GM18517 (cell line): Measurements from ENCODE around the gene JARID2.

ENCODE experiments used
- ATAC-seq: cut with Tn5 transposase; IDR thresholded peaks from one replicate; pipeline ENCODE4 v1.9.1; 2021; ENCODE audit warnings: mild to moderate bottlenecking, moderate library complexity; ENCODE audit not compliant: unreplicated experiment

The JARID2 gene

GRCh38 chr6:15368186-15368585 is 122.3 kb downstream of the JARID2 start:
- ATAC-seq: no peak

GRCh38 chr6:15368873-15369272 is 123.0 kb downstream of the JARID2 start:
- no peak for ATAC-seq

GRCh38 chr6:15369838-15370237 is 124.0 kb downstream of the JARID2 start:
- no peak for ATAC-seq

GRCh38 chr6:15370733-15371671 is 125.1 kb downstream of the JARID2 start:
- no peak for ATAC-seq

DNA sequence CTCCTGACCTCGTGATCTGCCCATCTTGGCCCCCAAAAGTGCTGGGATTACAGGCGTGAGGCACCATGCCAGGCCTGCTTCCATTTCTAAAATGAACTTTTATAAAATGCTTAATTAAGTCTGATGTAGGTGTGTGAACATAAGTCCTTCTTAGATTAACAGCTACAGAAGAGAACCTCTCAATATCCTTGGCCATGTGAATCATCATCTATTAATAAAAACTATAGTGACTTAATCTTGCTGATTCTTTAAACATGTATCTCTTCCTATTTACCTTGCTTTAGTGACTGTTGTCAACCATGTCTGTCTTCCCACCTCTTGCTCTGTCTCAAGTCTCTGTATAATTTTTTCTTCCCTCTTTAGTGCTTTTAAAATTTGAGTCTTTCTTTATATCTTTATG is 127.1 kb downstream of the JARID2 start:
- no peak for ATAC-seq

DNA sequence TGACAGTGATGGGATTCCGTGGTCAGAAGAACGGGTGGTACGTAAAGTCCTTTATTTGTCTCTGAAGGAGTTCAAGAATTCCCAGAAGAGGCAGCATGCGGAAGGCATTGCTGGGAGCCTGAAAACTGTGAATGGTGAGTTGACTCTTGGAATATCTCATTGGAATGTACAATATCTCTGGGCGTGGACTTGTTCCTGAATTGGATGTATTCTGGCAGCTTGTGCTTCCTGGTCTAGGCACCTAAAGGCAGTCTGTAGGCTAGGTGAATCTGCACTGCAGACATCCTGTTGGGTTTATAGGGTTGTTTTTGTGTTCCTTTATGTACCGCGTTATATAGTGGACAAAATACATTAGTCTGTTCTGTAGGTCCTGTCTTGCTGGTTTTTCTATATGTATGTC is 128.2 kb downstream of the JARID2 start:
- ATAC-seq: no peak

DNA sequence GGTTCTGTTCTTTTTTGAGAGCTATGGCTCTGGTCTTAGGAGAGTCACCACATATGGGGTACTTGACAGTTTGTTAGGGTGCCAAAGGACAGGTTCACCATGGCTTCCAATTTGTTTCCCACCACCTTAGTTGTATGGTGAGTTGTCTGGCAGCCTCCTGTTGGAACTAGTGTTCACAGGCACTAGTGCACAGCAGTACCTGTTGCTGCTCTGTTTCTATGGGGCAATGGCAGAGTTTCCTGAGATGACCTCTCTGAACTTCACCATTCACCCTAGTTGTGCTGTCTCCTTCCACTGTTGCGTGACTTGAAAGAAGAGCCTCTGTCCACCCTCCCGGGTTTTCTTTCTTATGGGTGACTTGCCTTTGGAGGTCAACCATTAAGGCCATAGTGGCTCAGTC is 129.1 kb downstream of the JARID2 start:
- ATAC-seq: no peak

DNA sequence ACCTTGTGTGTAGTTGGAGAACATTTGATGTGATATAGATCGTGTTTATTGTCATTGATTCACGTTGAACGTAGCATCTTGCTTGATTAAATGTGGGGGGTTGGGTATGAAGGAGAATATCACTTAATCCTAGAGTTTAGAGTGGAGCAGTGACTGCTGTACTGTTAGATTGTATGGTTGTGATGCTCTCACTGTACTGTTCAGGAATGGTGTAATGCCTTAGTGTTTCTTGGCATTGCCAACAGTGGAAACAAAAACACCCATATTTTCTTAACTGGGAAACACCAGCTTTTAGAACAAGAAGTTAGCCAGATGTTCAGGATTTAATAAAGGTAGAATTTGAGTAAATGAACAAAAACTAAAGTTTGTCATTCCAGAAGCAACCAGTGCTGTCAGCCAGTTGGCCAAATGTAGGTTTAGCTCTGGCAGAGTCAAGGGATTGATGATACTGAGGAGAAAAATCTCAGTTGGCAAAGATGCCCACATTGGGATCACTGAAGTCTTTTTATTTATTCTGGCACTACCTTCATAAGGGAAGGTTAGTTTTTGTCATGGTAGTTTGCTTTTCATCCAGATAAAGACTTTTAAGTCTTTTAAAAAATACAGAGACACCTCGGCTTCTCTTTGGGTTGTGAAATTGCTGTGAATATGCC is 129.9 kb downstream of the JARID2 start:
- no peak for ATAC-seq

GRCh38 chr6:15376900-15377487 is 131.1 kb downstream of the JARID2 start:
- no peak for ATAC-seq

GRCh38 chr6:15378272-15378671 is 132.4 kb downstream of the JARID2 start:
- no peak for ATAC-seq

DNA sequence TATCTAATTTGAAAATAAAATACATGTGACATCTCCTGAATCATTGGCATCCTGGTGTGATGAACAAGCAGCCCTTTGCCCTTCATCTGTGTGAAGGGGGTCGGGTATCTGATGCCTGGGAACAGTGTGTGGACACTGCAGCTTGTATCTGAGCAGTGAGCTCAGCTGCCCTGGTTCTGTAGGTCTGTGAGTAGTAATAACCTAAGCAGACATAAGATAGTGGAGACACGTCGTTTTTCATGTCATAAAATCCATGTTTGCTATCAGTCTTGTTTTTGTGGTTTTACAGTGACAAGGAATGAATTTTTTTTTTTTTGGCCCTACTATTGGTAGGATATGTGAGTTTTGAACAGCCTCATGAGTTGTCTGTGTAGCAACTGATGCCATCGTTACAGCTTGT is 133.0 kb downstream of the JARID2 start:
- ATAC-seq: no peak

DNA sequence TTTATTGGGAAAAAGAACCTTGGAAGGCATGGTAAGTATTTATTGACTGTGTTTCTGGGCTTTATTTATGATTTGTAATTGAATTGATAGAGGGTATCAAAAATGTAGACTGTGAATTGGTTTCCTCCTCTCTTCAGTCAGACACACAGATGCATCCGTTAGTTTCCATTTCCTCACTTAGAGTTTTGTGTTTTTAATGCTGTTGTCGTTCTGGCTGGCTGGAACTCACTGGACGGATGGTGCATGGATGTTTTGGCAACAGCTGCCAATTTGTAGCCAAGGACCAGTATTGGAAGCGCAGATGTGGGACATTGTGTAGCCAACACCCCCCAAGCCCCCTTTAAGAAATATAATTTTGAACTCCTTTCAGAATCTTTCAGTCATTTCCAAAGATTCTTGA is 134.5 kb downstream of the JARID2 start:
- no peak for ATAC-seq

- ATAC-seq: no peak
These were observed 136.2 kb downstream of the JARID2 start for GRCh38 chr6:15382089-15382488.

DNA sequence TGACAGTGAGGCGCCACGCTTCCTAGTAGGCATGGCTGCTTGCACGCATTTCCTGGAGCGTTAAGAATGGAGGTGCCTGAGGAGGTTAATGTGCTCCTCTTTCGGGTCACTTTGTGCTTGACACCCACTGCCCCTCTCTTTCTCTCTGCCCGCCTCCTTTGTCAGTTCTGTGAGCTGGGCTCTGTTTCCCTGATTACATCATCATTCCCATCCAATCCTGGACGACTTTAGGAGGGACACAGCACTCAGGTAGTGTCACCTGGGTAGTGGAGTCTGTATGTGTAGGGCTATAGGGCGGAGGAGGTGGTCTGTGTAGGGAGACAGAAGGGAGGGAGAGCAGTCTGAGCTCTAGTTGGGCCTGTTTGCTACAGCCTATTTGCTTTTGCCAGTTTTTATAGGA is 136.8 kb downstream of the JARID2 start:
- no peak for ATAC-seq

- ATAC-seq: no peak
These were observed 139.0 kb downstream of the JARID2 start for GRCh38 chr6:15384901-15385300.

- no peak for ATAC-seq
These were observed 139.7 kb downstream of the JARID2 start for GRCh38 chr6:15385521-15385920.

GRCh38 chr6:15386110-15386755 is 140.4 kb downstream of the JARID2 start:
- ATAC-seq: no peak

- ATAC-seq: no peak
These were observed 140.9 kb downstream of the JARID2 start for GRCh38 chr6:15386756-15387112.

DNA sequence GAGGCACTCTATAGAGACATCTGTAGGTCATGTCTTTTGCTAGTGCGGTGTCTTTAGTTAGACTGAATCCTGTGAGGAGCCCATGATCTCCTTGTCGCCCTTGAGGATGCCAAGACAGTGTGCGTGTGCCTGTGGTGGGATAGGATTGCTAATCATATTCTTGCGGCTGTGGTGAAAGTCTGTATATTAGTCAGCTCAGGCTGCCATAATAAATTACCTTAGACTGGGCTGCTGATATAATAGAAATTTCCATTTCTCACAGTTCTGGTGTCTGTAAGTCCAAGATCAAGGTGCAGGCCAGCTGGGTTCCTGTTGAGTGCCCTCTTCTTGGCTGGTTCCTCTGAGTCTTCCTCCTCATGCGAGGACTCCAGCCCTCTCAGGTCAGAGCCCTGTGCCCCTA is 141.2 kb downstream of the JARID2 start:
- no peak for ATAC-seq

DNA sequence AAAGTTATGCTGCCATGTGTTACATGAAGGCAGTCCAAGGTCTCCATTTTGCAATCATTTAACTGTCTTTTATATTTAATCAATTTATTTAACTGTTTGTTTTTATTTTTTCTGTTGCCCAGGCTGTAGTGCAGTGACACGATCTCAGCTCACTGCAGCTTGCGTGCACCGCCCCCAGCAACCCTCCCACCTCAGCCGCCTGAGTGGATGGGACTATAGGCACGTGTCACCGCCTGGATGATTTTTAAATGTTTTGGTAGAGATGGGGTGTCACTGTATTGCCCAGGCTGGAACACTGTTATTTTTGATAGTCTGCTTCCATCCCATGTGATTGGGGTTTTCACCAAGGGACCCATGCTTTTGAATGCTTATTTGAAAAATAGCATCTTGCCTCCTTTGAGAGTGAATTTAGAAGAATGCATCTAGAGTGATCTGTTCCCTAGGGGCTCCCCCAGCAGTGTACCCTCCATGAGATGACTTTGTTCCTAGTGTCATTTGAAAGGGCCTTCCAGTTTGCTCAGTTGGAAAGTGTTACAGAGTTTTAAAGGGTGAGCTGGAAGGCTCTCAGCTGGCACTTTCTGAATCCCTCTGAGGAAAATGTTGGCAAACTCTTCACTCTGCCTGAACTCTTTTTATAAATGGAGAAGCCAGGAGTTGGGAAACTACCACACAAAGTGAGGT is 143.4 kb downstream of the JARID2 start:
- ATAC-seq: no peak
